Measurements from ENCODE around the gene TBC1D10A. TPM values are rescaled to one million over a fixed set of nuclear protein-coding genes. Genes with fewer than 3 reads are reported as not detected.

The TBC1D10A gene
- total and polyA plus RNA-seq, 2 experiments from 2014 or later, result 3.3 to 8.8 TPM

DNA sequence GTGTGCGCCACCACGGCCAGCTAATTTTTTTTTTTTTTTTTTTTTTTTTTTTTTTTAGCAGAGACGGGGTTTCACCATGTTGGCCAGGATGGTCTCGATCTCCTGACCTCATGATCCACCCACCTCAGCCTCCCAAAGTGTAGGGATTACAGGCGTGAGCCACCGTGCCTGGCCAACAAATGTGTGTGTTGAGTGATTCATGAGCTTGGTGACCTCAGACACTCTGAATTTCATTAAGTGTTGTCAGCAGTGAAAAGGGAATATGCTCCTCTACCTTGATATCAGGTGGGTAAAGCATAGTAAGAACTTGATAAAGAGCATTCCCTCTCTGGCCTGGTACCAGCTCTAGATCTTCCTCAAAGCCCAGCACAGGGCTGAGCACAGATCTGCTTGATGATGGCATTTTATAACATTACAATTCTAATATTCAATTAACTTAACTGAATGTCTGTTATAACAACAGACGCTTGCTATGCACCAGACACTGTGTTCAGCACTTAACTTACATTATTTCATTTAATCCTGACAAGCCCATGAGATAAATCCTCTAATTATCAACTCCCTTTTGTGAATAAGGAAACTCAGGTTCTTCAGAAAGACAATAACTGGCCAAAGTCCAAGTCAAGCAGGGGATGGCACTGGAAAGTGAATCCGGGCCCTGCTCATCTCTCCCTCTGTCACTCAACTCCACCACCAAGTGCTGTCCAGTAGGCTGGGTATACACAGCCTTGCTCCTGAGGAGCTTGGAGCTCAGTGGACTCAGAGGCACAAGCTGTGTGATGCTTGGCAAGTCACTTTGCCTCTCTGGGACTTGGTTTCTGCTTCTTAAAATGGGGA, 13.0 kb downstream of the TBC1D10A start (continued):
- TF ChIP-seq, protein P1, sequence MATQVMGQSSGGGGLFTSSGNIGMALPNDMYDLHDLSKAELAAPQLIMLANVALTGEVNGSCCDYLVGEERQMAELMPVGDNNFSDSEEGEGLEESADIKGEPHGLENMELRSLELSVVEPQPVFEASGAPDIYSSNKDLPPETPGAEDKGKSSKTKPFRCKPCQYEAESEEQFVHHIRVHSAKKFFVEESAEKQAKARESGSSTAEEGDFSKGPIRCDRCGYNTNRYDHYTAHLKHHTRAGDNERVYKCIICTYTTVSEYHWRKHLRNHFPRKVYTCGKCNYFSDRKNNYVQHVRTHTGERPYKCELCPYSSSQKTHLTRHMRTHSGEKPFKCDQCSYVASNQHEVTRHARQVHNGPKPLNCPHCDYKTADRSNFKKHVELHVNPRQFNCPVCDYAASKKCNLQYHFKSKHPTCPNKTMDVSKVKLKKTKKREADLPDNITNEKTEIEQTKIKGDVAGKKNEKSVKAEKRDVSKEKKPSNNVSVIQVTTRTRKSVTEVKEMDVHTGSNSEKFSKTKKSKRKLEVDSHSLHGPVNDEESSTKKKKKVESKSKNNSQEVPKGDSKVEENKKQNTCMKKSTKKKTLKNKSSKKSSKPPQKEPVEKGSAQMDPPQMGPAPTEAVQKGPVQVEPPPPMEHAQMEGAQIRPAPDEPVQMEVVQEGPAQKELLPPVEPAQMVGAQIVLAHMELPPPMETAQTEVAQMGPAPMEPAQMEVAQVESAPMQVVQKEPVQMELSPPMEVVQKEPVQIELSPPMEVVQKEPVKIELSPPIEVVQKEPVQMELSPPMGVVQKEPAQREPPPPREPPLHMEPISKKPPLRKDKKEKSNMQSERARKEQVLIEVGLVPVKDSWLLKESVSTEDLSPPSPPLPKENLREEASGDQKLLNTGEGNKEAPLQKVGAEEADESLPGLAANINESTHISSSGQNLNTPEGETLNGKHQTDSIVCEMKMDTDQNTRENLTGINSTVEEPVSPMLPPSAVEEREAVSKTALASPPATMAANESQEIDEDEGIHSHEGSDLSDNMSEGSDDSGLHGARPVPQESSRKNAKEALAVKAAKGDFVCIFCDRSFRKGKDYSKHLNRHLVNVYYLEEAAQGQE (IDR thresholded peaks at IDR 0.05; ENCODE audit: unreplicated experiment), result no peak
- TF ChIP-seq STAT1 (IDR thresholded peaks at IDR 0.05; ENCODE audit: unreplicated experiment) (no peak), POLR2AphosphoS5 (IDR thresholded peaks at IDR 0.05; ENCODE audit: low read depth) (no peak)
- TF ChIP-seq, protein P2, sequence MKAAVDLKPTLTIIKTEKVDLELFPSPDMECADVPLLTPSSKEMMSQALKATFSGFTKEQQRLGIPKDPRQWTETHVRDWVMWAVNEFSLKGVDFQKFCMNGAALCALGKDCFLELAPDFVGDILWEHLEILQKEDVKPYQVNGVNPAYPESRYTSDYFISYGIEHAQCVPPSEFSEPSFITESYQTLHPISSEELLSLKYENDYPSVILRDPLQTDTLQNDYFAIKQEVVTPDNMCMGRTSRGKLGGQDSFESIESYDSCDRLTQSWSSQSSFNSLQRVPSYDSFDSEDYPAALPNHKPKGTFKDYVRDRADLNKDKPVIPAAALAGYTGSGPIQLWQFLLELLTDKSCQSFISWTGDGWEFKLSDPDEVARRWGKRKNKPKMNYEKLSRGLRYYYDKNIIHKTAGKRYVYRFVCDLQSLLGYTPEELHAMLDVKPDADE (IDR thresholded peaks at IDR 0.05), result no peak

DNA sequence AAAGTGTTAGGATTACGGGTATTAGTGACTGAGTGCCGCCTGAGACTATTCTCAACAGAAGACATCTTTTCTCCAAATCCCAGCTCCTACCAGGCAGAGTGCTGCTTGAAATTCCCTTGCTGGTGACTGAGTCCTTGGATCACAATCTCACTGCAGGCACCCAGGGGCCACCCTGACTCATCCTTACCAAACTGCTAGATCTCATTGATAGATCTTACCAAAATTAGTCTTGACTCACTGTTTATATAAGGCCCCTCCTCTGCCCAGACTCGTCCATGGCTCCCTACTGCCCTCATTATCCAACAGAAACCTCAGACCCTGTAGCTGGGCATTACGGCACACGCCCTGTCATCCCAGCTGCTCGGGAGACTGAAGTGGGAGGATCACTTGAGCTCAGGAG, 14.7 kb downstream of the TBC1D10A start:
- Histone ChIP-seq H2AFZ (no peak overlapping the region), H3K27me3 (ENCODE audit: insufficient read depth) (no peaks in the 10 kb centered on the region), H3K4me3 (no peak overlapping the region), H3K4me1 (ENCODE audit: insufficient read depth) (peaks cover 4% of the 10 kb centered on the region; the same call in 1 of the 2 replicates), H3K9me2 (ENCODE audit: insufficient read depth) (no peaks in the 10 kb centered on the region), H3F3A (replicated peaks; ENCODE audit: low read depth) (no peaks in the 10 kb centered on the region), H3K79me2 (replicated peaks; ENCODE audit: insufficient read depth) (no peaks in the 10 kb centered on the region), H3K36me3 (ENCODE audit: insufficient read depth) (no peaks in the 10 kb centered on the region), H4K20me1 (replicated peaks; ENCODE audit: insufficient read depth) (peaks cover 3% of the 10 kb centered on the region), H3K4me2 (no peak overlapping the region), H3K27ac (ENCODE audit: low read depth) (no peak overlapping the region)
- Mint-ChIP-seq H3K4me1 (peaks cover 11% of the 10 kb centered on the region), H3K36me3 (ENCODE audit: low read depth) (no peaks in the 10 kb centered on the region), H3K9me3 (no peaks in the 10 kb centered on the region), H3K4me3 (no peak overlapping the region), H3K27me3 (ENCODE audit: insufficient read depth, low read depth, poor library complexity) (peaks cover 3% of the 10 kb centered on the region), H3K27ac (no peak overlapping the region)
- ATAC-seq (no peak), DNase-seq (ENCODE audit: low spot score) (no peak)
- TF ChIP-seq, protein P3, sequence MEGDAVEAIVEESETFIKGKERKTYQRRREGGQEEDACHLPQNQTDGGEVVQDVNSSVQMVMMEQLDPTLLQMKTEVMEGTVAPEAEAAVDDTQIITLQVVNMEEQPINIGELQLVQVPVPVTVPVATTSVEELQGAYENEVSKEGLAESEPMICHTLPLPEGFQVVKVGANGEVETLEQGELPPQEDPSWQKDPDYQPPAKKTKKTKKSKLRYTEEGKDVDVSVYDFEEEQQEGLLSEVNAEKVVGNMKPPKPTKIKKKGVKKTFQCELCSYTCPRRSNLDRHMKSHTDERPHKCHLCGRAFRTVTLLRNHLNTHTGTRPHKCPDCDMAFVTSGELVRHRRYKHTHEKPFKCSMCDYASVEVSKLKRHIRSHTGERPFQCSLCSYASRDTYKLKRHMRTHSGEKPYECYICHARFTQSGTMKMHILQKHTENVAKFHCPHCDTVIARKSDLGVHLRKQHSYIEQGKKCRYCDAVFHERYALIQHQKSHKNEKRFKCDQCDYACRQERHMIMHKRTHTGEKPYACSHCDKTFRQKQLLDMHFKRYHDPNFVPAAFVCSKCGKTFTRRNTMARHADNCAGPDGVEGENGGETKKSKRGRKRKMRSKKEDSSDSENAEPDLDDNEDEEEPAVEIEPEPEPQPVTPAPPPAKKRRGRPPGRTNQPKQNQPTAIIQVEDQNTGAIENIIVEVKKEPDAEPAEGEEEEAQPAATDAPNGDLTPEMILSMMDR (conservative IDR thresholded peaks at IDR 0.05; ENCODE audit: low read depth in 2 of 2), result no peak
- TF ChIP-seq, protein P1 (IDR thresholded peaks at IDR 0.05; ENCODE audit: unreplicated experiment), result no peak
- TF ChIP-seq STAT1 (IDR thresholded peaks at IDR 0.05; ENCODE audit: unreplicated experiment), result no peak
- TF ChIP-seq EZH2phosphoT487 (IDR thresholded peaks at IDR 0.05; ENCODE audit: unreplicated experiment), result no peak
- no peak for TF ChIP-seq POLR2AphosphoS5 (IDR thresholded peaks at IDR 0.05; ENCODE audit: low read depth)
- TF ChIP-seq NANOG (IDR thresholded peaks at IDR 0.05; ENCODE audit: borderline replicate concordance), result no peak
- TF ChIP-seq EZH2 (IDR thresholded peaks at IDR 0.05; ENCODE audit: low read depth, unreplicated experiment), result no peak
- no peak for TF ChIP-seq ZNF331 (CRISPR knock-in tag; IDR thresholded peaks at IDR 0.05; ENCODE audit: low read depth)
- TF ChIP-seq, protein P2 (IDR thresholded peaks at IDR 0.05), result no peak
- TF ChIP-seq JUNB (IDR thresholded peaks at IDR 0.05; ENCODE audit: unreplicated experiment), result no peak
- TF ChIP-seq CREB1 (CRISPR knock-in tag; IDR thresholded peaks at IDR 0.05; ENCODE audit: low read depth), result no peak
